Measurements from ENCODE around the gene DGKQ. TPM values are rescaled to one million over a fixed set of nuclear protein-coding genes. Genes with fewer than 3 reads are reported as not detected.

Gene DGKQ
- polyA plus RNA-seq, 1 of the 3 experiments (the other 2 are of a cell fraction) = 10.9 TPM

GRCh38 chr4:997375-998071 is 24.2 kb upstream of the DGKQ start:
- Histone ChIP-seq H4K20me1 (ENCODE audit: insufficient read depth) (peaks cover 14% of the 10 kb centered on the region; the same call in 1 of the 2 replicates), H3F3A (replicated peaks; ENCODE audit: insufficient read depth) (no peaks in the 10 kb centered on the region), H3K4me1 (ENCODE audit: control insufficient read depth in 1 of 2, insufficient read depth in 2 of 2, low read depth in 1 of 2, low read length in 1 of 2) (no peaks in the 10 kb centered on the region; a peak in 1 of 4 replicates), H3K79me2 (ENCODE audit: insufficient read depth) (no peaks in the 10 kb centered on the region), H2AFZ (ENCODE audit: low read depth) (no peak overlapping the region), H3K36me3 (replicated peaks in 1 of 2; ENCODE audit: control insufficient read depth in 1 of 2, insufficient read depth in 2 of 2, low read length in 1 of 2) (peaks cover 0 to 1% of the 10 kb centered on the region in 2 experiments), H3K4me2 (peak overlapping the region; percentile 69; the same call in 1 of the 2 replicates), H3K9me3 (no peaks in the 10 kb centered on the region), H3K9ac (no peak overlapping the region), H3K27me3 (ENCODE audit: insufficient read depth) (peaks cover 15% of the 10 kb centered on the region), H3K9me2 (no peaks in the 10 kb centered on the region), H3K27ac (ENCODE audit: low read depth in 2 of 2, low read length in 1 of 2) (no peak overlapping the region), H3K4me3 (ENCODE audit: low read depth in 2 of 2, low read length in 1 of 2) (peak overlapping the region; percentile 29 to 33; a peak in 3 of 4 replicates)
- ChIA-PET POLR2A (no interaction called here), CTCF (interaction anchor here (0.9 to 1.6 kb wide), 2 partner anchors 10 to 255 kb away, joined by 3 to 11 read pairs; partner anchors contain the start of gene IDUA)
- peak; percentile 85 for DNase-seq
- WGBS (ENCODE audit: low lambda C conversion rate) = 10% methylated on average over 3 of the region's 68 CpGs
- TF ChIP-seq MXI1 (IDR thresholded peaks at IDR 0.05; ENCODE audit: low read depth, low read length) = no peak
- TF ChIP-seq IRF3 (IDR thresholded peaks at IDR 0.05; ENCODE audit: low read depth, low read length) = no peak
- no peak for TF ChIP-seq USF2 (IDR thresholded peaks at IDR 0.05; ENCODE audit: borderline replicate concordance, low read depth, low read length)
- no peak for TF ChIP-seq FOSL2 (IDR thresholded peaks at IDR 0.05; ENCODE audit: borderline replicate concordance, low read depth)
- 0 out of 2 replicates have a peak, but pooled peaks have one; percentile 62 for TF ChIP-seq EZH2phosphoT487 (IDR thresholded peaks at IDR 0.05; ENCODE audit: borderline replicate concordance, low read depth)
- no peak for TF ChIP-seq PBX3 (IDR thresholded peaks at IDR 0.05)
- no peak for TF ChIP-seq RCOR1 (IDR thresholded peaks at IDR 0.05; ENCODE audit: low read length)

- Histone ChIP-seq H3K9ac (no peak overlapping the region), H3K4me3 (ENCODE audit: low read depth in 2 of 2, low read length in 1 of 2) (no peak overlapping the region), H3K79me2 (ENCODE audit: insufficient read depth) (no peaks in the 10 kb centered on the region), H3K9me2 (no peaks in the 10 kb centered on the region), H3K27ac (ENCODE audit: low read depth in 2 of 2, low read length in 1 of 2) (no peak overlapping the region), H3K27me3 (ENCODE audit: insufficient read depth) (peaks cover 10% of the 10 kb centered on the region), H4K20me1 (ENCODE audit: insufficient read depth) (peaks cover 14% of the 10 kb centered on the region; the same call in 1 of the 2 replicates), H3K4me2 (no peak overlapping the region), H3K4me1 (ENCODE audit: control insufficient read depth in 1 of 2, insufficient read depth in 2 of 2, low read depth in 1 of 2, low read length in 1 of 2) (no peaks in the 10 kb centered on the region; a peak in 1 of 4 replicates), H2AFZ (ENCODE audit: low read depth) (no peak overlapping the region), H3K9me3 (no peaks in the 10 kb centered on the region), H3K36me3 (replicated peaks in 1 of 2; ENCODE audit: control insufficient read depth in 1 of 2, insufficient read depth in 2 of 2, low read length in 1 of 2) (peaks cover 0 to 4% of the 10 kb centered on the region in 2 experiments), H3F3A (replicated peaks; ENCODE audit: insufficient read depth) (no peaks in the 10 kb centered on the region)
- CTCF ChIA-PET = no interaction called here
- WGBS (ENCODE audit: low lambda C conversion rate) = 14% methylated on average over 15 of the region's 25 CpGs
- POLR2A ChIA-PET = no interaction called here
- no peak for DNase-seq
- TF ChIP-seq IRF3 (IDR thresholded peaks at IDR 0.05; ENCODE audit: low read depth, low read length) = no peak
- no peak for TF ChIP-seq JUND (IDR thresholded peaks at IDR 0.05)
- TF ChIP-seq USF1 (IDR thresholded peaks at IDR 0.05; ENCODE audit: borderline replicate concordance, low read depth) = no peak
- TF ChIP-seq REST (IDR thresholded peaks at IDR 0.05; ENCODE audit: low read depth, low read length) = no peak
- no peak for TF ChIP-seq ELF1 (IDR thresholded peaks at IDR 0.05)
- TF ChIP-seq EZH2phosphoT487 (IDR thresholded peaks at IDR 0.05; ENCODE audit: borderline replicate concordance, low read depth) = no peak
- TF ChIP-seq RFX5 (IDR thresholded peaks at IDR 0.05; ENCODE audit: low read length) = no peak
- no peak for TF ChIP-seq FOXJ3 (CRISPR knock-in tag; IDR thresholded peaks at IDR 0.05)
- no peak for TF ChIP-seq POLR2AphosphoS5 (IDR thresholded peaks at IDR 0.05; ENCODE audit: low read depth, low read length)
- TF ChIP-seq GABPA (IDR thresholded peaks at IDR 0.05; ENCODE audit: low read depth) = no peak
- no peak for TF ChIP-seq USF2 (IDR thresholded peaks at IDR 0.05; ENCODE audit: borderline replicate concordance, low read depth, low read length)
Observed at GRCh38 chr4:996997-997374, 23.6 kb upstream of the DGKQ start.
